ENCODE data around the gene POC1A.

Gene POC1A

DNA sequence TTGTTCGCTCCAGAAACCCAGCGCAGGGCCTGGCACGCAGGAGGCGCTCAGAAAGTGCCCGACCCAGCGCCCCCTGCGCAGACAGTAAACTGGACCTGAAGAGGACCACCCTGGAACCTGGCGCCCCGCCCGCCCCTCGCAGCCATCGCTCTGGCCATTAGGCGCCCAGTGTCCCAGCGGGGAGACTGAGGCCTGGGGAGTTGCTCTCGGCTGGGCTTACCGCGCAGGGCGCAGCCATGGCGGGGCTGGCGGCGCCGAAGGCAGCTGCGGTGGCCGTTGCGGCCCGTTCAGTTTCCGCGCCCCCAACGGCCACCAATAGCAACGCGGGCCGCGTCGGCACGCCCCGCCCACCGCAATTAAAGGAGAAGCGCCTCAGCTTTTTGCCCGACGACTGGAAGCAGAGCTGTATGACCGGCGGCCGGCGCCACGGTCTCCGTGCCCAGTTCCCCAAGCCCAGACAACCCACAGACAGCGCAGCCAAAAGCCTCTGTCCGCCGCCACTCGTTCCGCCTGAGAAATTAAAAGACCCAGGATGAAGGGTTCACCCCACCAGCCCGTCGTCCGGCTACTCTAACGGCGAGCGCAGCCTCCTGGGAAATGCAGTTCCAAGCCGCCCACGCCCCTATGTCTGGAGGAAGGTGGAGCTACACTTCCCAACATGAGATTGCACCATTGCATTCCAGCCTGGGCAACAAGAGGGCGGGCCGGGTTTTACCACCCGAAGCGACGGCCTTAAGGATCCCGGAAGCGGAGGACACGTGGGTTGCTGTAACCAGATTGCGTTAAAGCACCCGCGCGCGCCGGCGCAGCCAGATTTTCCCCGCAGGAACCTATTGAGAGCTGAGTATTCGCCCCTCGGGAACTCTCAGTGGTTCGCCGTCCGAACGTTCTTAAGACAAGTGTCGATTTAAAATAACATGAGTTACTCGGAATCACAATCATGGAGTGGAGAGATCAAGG, at the start of gene POC1A:
POC1A (minus strand) TSS at position 289 of the 960 bp plus-strand sequence; CDS start at position 238, 51 bp downstream.
- FAIRE-seq, result peak; percentile 87

DNA sequence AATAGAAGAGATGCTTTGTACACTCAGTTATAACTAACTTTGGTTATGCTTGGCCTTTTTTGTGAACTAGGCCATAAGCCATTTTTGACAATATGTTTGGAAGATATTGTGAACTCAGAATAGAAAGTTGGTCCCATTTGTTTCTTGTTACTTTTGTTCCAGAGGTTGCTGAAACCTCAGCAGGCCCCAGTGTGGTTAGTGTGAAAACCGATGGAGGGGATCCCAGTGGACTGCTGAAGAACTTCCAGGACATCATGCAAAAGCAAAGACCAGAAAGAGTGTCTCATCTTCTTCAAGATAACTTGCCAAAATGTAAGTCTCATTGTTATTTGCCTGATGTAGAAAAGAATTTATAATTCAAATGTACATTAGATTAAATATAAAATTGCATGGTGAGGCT, 49.5 kb upstream of the POC1A start:
- no peak for FAIRE-seq

DNA sequence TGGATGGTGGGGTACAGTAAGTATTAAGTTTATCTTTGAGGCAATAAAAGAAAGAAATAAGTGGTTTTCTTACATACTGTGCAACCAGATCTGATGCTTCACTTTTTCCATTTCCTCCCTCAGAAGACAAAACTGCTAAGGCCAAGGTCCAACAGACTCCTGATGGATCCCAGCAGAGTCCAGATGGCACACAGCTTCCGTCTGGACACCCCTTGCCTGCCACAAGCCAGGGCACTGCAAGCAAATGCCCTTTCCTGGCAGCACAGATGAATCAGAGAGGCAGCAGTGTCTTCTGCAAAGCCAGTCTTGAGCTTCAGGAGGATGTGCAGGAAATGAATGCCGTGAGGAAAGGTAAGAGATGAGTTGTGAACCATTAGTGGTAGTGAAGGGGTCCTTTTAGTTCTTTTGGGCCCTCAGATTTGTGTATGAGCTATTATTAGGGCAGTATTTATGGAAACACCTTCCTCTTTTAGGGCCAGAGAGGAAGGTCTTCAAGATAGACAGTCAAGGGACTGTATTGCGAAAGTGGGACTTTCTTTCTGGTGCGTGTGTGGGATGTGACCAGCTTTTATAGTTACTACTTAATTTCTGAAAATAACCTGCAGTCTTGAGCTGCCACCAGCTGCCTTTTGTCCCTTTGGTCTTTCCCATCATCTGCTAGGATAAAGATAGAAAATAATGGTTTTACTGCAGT, 48.3 kb upstream of the POC1A start:
- no peak for FAIRE-seq

DNA sequence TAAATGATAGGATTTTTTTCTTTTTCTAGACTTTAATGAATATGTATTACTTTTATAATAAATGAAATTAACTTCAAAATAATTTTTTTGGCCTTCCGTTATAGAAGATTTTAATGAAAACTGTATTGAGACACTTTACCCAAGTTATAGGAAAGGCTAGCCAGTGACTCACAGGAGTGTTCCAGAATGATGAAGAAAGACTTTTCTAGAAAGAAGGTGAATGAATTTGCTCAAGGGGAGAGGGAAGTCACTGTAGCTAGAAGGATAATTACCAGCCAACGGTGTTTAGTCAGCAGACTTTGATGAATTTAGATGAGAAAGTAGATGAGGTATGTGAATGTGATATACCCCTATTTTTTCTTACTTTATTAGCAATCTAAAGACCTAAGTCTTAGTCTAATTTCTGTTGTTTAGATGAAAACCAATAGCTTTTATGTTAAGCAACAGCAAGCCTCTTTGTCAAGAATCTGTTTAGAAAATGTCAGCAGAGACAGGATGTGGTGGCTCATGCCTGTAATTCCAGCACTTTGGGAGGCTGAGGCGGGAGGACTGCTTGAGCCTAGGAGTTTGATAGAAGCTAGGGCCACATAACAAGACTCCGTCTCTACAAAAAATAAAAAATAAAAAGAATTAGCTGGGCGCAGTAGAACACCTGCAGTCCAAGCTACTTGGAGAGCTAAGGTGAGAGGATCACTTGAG, 46.9 kb upstream of the POC1A start:
- no peak for FAIRE-seq

DNA sequence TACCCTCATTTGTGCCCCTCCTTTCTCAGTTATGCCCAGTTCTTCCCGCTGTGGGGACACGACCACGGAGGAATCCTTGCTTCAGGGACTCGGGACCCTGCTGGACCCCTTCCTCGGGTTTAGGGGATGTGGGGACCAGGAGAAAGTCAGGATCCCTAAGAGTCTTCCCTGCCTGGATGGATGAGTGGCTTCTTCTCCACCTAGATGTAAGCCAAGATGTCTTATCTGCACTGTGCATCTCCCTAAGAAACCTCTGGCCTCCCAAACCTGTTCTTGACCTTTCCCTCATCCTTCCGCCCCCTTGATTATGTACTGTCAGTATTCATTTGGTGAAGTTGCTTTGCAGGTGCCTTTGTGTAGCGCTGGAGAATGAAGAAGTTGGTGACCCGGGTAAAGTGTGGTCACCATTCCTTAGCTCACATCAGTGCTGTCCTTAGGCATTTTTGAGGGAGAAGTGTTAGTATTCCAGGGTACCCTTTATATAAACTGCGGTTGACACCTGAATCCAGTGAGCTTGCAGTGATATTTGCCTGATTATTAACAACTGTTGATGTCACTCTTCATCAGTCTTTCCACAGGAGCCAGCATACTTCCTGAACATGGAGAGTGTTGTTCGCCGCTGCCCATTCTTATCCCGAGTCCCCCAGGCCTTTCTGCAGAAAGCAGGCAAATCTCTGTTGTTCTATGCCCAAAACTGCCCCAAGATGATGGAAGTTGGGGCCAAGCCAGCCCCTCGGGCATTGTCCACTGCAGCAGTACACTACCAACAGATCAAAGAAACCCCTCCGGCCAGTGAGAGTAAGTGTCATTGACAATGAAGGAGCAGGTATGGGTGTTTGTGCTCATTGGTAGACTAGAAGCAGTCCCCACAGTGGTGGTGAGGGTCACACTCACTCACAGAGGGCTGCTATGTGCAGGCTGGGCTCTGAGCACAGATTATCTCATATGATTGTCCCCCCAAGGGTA, 44.7 kb upstream of the POC1A start:
- no peak for FAIRE-seq

DNA sequence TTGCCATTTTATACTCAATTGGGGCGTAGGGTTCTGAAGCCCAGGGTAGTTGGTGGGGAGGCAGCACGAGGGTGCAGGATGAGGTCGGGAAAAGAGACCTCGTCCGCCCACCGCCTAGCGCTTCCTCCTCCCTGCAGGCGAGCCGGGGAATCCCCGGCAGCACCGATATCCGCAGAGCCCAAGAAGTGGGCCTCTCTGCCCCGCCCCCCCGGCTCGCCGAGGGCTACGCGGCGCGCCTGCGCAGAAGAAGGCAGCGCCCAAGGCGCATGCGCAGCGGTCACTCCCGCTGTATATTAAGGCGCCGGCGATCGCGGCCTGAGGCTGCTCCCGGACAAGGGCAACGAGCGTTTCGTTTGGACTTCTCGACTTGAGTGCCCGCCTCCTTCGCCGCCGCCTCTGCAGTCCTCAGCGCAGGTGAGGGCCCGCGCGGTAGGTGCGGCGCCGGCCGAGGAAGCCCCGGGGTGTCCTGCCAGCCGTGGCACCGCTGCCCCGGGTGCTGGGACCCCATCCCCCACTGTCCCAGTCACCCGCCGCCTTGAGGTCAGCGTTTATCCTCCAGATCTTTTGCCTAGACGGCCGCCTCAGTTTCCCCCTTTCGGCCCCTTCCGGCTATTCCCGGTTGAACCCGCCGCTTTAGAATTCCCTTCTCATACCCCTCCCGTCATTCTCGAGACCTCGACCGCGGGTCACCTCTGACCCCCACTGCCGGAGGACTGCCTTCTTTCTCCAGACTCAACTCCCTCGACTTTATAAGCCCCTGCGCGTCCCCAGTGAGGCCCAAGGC, 43.8 kb upstream of the POC1A start, which contains the start of gene ALAS1:
ALAS1 (plus strand) TSS at position 319 of the 784 bp plus-strand sequence. CDS start 1,082 bp downstream, outside the sequence.
- no peak for FAIRE-seq

DNA sequence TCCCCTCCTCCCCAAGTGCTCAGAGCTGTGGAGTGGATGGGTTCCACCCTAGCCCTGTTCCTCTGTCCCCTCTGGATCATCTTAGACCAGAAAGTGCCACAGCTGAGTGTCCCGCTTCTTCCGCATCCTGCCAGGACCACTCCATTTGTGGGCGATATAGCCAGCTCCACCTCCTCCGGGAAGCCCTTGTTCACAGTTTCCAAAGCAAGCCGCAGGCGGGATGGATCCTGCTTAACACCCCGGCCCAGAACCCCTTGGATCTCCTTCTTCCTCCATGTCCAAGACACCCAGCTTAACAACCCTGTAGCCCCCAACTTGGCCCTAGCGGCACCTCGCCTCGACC, 43.2 kb upstream of the POC1A start:
- FAIRE-seq, result no peak

DNA sequence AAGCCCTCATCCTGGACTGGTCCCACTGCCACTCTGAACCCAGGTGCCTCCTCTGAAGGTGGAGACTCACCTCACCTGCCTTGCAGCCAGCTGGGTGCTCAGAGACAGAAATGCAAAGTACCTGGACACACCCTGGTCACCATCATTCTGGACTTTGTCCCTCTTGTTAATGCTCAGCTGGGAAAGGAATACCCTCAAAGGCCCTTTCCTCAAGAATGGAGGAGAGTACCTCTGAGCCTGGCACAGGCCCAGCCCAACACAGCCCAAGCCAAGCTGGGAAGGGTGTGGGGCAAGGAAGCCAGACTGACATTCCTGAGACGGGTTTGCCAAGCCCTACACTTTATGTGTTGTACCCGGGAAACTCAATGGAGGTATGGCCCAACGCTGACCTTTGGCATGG, 42.8 kb upstream of the POC1A start:
- no peak for FAIRE-seq

DNA sequence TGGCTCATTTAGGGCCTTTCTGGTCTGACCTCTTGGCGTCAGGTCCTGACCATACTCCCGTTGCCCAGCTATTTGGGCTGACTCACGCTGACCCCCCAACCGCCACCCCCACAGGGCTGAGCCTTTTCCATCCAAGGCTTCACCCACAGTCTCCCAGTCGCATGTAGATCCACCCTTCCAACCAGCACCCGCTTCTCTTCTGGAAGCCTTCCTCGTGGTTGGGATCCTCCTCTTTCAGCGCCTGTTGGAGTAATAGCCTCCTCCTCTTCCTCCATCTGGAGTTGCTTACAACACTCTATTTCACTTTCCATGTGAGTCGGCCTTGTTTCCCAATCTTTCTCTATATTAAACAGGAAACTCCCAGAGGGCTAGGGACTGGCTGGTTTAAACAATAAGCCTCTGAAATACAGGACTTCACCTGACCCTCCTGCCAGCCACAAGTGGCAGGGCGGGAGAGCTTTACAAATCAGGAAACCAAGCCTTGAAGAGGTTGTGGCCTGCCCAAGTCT, 41.7 kb upstream of the POC1A start:
- no peak for FAIRE-seq

DNA sequence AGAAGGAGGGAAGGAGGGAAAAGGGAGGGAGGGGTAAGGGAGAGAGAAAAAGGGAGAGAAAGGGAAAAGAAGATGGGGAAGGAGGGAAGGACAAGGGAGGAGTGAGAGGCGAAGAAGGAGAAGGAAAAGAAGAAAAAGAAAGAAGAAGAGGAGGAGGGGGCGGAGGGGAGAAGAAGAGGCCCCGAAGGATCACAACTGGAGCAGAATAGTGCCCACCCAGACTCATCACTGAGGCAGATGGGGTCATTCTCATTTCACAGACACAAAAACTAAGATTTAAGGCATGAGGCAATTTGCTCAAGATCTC, 41.0 kb upstream of the POC1A start:
- no peak for FAIRE-seq

DNA sequence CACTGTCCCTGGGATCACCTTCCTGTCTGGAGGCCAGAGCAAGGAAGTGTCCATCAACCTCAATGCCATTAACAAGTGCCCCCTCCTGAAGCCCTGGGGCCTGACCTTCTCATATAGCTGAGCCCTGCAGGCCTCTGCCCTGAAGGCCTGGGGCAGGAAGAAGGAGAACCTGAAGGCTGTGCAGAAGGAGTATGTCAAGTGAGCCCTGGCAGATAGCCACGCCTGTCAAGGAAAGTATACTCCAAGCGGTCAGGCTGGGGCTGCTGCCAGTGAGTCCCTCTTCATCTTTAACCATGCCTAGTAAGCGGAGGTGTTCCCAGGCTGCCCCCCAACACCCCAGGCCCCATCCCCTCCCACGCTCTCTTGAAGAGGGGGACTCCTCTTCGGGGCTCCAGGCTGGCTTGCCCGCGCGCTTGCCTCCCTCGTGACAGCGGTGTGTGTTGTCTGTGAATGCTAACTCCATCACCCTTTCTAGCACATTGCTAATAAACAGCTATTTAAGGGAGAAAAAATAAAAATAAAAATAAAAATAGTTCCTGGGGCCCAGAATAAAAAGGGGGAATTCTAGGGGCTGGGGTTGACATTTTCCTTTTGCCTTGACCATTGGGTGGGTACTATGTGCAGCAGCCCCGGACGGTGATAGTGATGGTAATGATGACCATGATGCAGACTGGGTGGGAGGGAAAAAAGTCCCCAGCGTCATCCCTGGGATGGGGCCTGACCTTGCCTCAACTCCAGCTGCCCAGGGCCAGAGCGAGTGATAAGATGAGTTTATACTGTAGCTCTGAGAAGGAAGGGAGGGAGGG, 40.5 kb upstream of the POC1A start:
- no peak for FAIRE-seq

DNA sequence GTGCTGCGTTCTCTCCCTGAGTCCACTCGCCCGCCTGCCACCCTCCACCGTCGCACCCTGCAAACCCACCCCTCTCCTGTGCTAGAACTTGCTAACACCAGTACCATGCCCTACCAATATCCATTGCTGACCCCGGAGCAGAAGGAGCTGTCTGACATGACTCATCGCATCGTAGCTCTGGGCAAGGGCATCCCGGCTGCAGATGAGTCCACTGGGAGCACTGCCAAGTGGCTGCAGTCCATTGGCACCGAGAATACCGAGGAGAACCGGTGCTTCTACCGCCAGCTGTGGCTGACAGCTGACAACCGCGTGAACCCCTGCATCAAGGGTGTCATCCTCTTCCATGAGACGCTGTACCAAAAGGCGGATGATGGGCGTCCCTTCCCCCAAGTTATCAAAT, 38.8 kb upstream of the POC1A start:
- FAIRE-seq, result no peak

DNA sequence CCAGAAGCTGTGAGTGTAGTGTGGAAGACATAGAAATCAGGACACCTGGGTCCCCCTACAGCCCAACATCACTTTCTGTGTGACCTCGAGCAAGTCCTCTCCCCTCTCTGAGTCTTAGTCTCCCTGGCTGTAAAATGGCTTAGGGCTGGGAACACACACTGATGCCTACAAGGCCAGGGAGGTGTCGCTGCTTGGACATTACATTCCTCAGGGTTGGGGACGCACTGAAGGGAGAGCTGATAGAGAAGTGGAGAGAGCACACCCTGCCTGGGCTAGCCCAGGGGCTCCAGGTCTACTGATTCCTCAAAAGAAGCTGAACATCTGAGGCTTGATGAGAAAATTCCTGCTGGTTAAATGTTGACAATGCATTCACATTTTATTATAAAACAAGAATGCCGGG, 37.4 kb upstream of the POC1A start:
- FAIRE-seq, result no peak

DNA sequence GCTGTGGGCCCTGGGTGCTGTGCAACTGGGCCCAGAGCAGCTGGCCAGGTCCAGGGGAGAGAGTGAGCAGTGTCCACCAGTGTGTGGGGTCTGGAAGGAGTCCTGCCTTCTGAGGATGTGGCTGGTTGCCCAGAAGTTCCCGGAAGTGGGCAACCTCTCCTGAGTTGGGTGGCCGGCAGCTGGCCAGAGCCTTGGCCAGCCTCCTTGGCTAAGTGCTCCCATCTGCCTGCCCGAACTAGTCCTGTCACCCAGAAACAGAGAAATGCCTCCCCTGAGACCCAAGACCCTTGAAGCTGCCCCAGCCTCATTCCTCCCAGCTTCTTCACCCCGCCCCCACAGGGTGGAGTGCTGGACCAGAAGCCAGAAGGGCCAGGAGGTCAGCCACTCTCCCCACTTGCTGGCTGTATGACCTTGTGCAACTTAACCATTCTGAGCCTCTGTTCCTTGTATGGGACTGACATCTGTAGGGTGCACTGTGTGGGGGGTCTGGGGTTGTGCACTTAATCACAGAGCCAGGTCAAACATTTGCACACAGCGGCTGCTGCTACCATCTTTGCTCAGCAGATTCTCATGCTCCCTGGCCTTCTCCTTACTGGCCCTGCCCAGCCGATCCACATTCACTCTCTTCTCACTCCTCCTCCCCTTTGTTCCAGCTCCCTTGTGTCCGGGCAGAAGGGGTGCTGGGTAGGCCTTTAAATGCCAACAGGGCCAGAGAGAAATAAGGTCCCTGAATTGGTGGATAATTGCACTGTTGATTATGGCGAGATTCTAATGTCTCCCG, 36.3 kb upstream of the POC1A start:
- FAIRE-seq, result no peak

DNA sequence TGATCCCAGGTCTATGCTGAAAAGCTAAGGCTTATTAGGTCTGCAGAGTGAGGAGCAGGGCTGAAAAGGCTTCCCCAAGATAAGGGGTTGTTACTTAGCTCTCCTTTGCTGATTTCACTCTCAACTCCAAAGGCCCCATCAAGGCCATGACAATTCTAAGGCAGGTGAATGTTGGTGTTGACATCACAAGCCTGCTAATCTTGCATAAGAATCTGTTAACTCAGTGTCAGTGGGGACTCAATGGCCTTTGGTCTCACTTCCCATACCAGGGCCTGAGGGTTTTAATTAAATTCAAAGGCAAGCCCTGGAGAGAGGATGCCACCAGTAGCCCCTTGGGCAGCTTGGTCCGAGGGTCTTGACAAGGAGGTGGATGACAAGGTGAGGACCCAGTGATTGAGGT, 34.3 kb upstream of the POC1A start:
- FAIRE-seq, result no peak

DNA sequence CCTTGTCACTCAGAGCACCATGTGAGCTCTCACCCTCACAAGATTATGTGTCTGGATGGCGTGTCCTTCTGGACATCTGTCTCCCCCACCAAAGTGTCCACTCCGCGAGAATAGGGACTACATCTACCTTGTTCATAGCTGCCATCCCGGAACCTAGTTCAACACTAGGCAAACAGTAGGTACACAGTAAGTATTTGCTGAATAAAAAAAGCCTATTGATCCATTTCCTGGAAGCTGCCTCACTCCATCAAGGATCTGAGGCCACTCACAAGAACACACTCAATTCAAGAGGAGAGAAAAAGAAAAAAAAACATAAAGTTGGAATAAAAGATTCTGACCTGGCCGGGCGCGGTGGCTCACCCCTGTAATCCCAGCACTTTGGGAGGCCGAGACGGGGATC, 32.5 kb upstream of the POC1A start:
- no peak for FAIRE-seq

DNA sequence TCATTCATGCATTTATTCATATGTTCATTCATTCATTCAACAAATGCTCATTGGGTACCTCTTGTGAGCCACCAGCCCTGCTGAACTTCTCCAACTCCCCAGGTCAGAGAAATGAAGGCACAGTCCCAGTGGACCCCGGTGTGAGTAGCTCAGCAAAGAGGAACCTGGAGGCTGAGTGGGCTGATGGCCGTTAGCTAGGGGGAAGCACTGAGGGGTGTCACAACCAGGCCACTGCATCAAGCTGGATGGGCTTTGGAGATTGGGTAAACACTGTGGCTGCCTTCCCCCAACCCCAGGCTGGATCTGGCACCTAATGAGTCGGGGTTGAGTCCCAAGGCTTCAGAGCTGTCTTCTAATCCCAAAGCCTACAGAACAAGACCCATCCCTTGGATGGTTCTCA, 31.6 kb upstream of the POC1A start:
- no peak for FAIRE-seq

DNA sequence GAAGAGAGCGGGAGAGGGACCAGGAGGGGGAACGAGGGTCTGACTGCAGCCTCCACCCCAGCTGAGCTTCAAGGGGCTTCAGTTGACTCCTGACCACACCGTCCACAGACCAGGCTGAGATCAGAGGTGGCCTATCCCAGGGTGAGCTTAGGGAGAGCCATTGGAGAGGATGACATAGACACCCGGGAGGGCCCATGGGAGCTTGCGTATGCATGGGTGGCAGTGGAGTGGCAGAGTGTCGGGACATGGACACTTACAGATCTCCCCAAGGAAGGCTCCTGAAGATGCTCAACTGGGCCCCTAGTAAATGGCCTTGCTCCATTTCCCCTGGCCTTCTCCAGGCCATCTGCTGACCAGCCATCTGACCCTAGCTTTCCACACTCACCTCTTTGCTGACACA, 31.1 kb upstream of the POC1A start:
- no peak for FAIRE-seq

DNA sequence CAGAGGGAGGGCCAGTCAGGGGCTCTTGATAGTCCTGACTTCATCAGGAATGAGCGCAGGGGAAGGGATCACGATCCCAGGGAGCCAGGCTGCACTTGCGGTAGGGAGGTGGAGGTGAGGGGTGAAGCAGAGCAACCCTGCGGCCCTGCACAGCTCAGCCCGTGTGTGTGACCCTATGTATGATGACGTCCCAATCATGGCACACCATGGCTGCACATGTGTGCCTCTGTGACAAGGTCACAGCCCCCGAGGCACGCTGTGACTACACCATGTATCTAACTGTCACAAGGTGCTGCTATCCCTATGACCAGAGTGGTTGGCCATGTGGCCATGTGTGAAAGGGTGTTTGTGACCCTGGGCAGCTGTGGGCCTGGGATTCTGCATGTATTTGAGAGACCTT, 30.5 kb upstream of the POC1A start:
- FAIRE-seq, result no peak
